ENCODE results near the gene PTBP3. TPM values are rescaled to one million over a fixed set of nuclear protein-coding genes. Genes with fewer than 3 reads are reported as not detected.

PTBP3 gene
- total RNA-seq, 4 donors from 2014 or later, result 19.9 to 31.1 (median 25.5) TPM

GRCh38 chr9:112180387-112180881, 153.0 kb downstream of the PTBP3 start:
- no peak for DNase-seq (ENCODE audit: extremely low spot score)
- Histone ChIP-seq H3K36me3 (no peaks in the 10 kb centered on the region), H3K9me3 (no peaks in the 10 kb centered on the region), H3K4me1 (peaks cover 0 to 6% (median 3%) of the 10 kb centered on the region in 4 donors), H3K27ac (replicated peaks in 1 of 4) (no peak overlapping the region), H3K27me3 (peaks cover 0 to 6% (median 0%) of the 10 kb centered on the region in 4 donors), H3K4me3 (no peak overlapping the region)
- WGBS, result 49% methylated on average over 3 of the region's 3 CpGs
- intact Hi-C loops (cut with DNase I), result no loop called here
- TF ChIP-seq POLR2A (IDR thresholded peaks at IDR 0.05; ENCODE audit: low read depth) (no peak), EP300 (IDR thresholded peaks at IDR 0.05) (no peak), POLR2AphosphoS5 (IDR thresholded peaks at IDR 0.05) (no peak), CTCF (IDR thresholded peaks at IDR 0.05) (no peak)

GRCh38 chr9:112179816-112180215, 153.6 kb downstream of the PTBP3 start:
- H3K27me3 ChIP-seq, result peaks cover 0 to 10% (median 0%) of the 10 kb centered on the region in 4 donors
- TF ChIP-seq EP300 (IDR thresholded peaks at IDR 0.05) (no peak), POLR2A (IDR thresholded peaks at IDR 0.05; ENCODE audit: low read depth) (no peak), CTCF (IDR thresholded peaks at IDR 0.05) (no peak), POLR2AphosphoS5 (IDR thresholded peaks at IDR 0.05) (no peak)
- DNase-seq (ENCODE audit: extremely low spot score), result no peak
- no peak overlapping the region for H3K4me3 ChIP-seq
- 73% methylated on average over 4 of the region's 4 CpGs for WGBS
- H3K9me3 ChIP-seq, result no peaks in the 10 kb centered on the region
- peaks cover 0 to 12% (median 7%) of the 10 kb centered on the region in 4 donors for H3K4me1 ChIP-seq
- intact Hi-C loops (cut with DNase I), result loop anchor here (10.0 kb wide), 1 partner anchor 155 kb away; the partner anchor contains the start of gene PTBP3
- H3K36me3 ChIP-seq, result no peaks in the 10 kb centered on the region
- no peak overlapping the region for H3K27ac ChIP-seq (replicated peaks in 1 of 4)

GRCh38 chr9:112176524-112176923, 156.9 kb downstream of the PTBP3 start:
- intact Hi-C loops (cut with DNase I), result loop anchor here (10.0 kb wide), 1 partner anchor 158 kb away; the partner anchor contains the start of gene PTBP3
- 81% methylated on average over 5 of the region's 5 CpGs for WGBS

GRCh38 chr9:112175796-112176315, 157.6 kb downstream of the PTBP3 start:
- WGBS, result 73% methylated on average over 17 of the region's 17 CpGs
- peak overlapping the region; percentile 67 to 81 (median 72) for H3K4me3 ChIP-seq
- intact Hi-C loops (cut with DNase I), result loop anchor here (10.0 kb wide), 1 partner anchor 159 kb away; the partner anchor contains the start of gene PTBP3

More at GRCh38 chr9:112176524-112176923, 156.9 kb downstream of the PTBP3 start:
- H3K9me3 ChIP-seq, result no peaks in the 10 kb centered on the region
- no peaks in the 10 kb centered on the region for H3K36me3 ChIP-seq
- H3K4me1 ChIP-seq, result peaks cover 5 to 21% (median 18%) of the 10 kb centered on the region in 4 donors
- no peak overlapping the region for H3K27ac ChIP-seq (replicated peaks in 1 of 4)
- no peak for DNase-seq (ENCODE audit: extremely low spot score)
- H3K4me3 ChIP-seq, result no peak overlapping the region
- H3K27me3 ChIP-seq, result peaks cover 0 to 18% (median 0%) of the 10 kb centered on the region in 4 donors
- TF ChIP-seq POLR2AphosphoS5 (IDR thresholded peaks at IDR 0.05) (no peak), CTCF (IDR thresholded peaks at IDR 0.05) (no peak), EP300 (IDR thresholded peaks at IDR 0.05) (no peak), POLR2A (IDR thresholded peaks at IDR 0.05; ENCODE audit: low read depth) (no peak)

More at GRCh38 chr9:112175796-112176315, 157.6 kb downstream of the PTBP3 start:
- Histone ChIP-seq H3K36me3 (no peaks in the 10 kb centered on the region), H3K27me3 (peaks cover 0 to 18% (median 0%) of the 10 kb centered on the region in 4 donors), H3K4me1 (peaks cover 5 to 21% (median 18%) of the 10 kb centered on the region in 4 donors), H3K27ac (replicated peaks in 1 of 4) (no peak overlapping the region), H3K9me3 (no peaks in the 10 kb centered on the region)
- no peak for TF ChIP-seq CTCF (IDR thresholded peaks at IDR 0.05)
- no peak for TF ChIP-seq EP300 (IDR thresholded peaks at IDR 0.05)
- no peak for TF ChIP-seq POLR2A (IDR thresholded peaks at IDR 0.05; ENCODE audit: low read depth)
- TF ChIP-seq POLR2AphosphoS5 (IDR thresholded peaks at IDR 0.05), result no peak
- DNase-seq (ENCODE audit: extremely low spot score), result no peak

Measured in esophagus muscularis mucosa (tissue), 4 donors.